HG02943 (cell line): ENCODE results near the gene GOLGA6L10.
"Not testable (repeated sequence)": the region's sequence is repeated elsewhere in the genome, so short reads cannot be mapped to it uniquely, and the experiment has no call there.

Source experiments
- ATAC-seq: cut with Tn5 transposase; IDR thresholded peaks from one replicate; pipeline ENCODE4 v1.9.1; 2021; ENCODE audit warnings: mild to moderate bottlenecking, low read depth, moderate library complexity; ENCODE audit not compliant: unreplicated experiment

Gene GOLGA6L10

GRCh38 chr15:82319522-82320278 lies 29.6 kb downstream of the GOLGA6L10 start:
- ATAC-seq = not testable (repeated sequence)

GRCh38 chr15:82318281-82318680 lies 31.0 kb downstream of the GOLGA6L10 start:
- not testable (repeated sequence) for ATAC-seq

GRCh38 chr15:82317516-82317915 lies 31.8 kb downstream of the GOLGA6L10 start:
- not testable (repeated sequence) for ATAC-seq

GRCh38 chr15:82317091-82317489 lies 32.2 kb downstream of the GOLGA6L10 start:
- ATAC-seq = no peak

GRCh38 chr15:82316247-82317090 lies 32.8 kb downstream of the GOLGA6L10 start:
- not testable (repeated sequence) for ATAC-seq

GRCh38 chr15:82315519-82316246 lies 33.6 kb downstream of the GOLGA6L10 start:
- ATAC-seq = no peak

GRCh38 chr15:82314769-82315518 lies 34.3 kb downstream of the GOLGA6L10 start:
- ATAC-seq = no peak

- not testable (repeated sequence) for ATAC-seq
Measured at GRCh38 chr15:82313951-82314768, 35.1 kb downstream of the GOLGA6L10 start.

- ATAC-seq = no peak
Measured at GRCh38 chr15:82313446-82313845, 35.8 kb downstream of the GOLGA6L10 start.

- no peak for ATAC-seq
Measured at GRCh38 chr15:82312586-82313349, 36.5 kb downstream of the GOLGA6L10 start.

- ATAC-seq = not testable (repeated sequence)
Measured at GRCh38 chr15:82311321-82311720, 38.0 kb downstream of the GOLGA6L10 start.

- ATAC-seq = no peak
Measured at GRCh38 chr15:82309802-82310201, 39.5 kb downstream of the GOLGA6L10 start.

- no peak for ATAC-seq
Measured at GRCh38 chr15:82307714-82308081, 41.6 kb downstream of the GOLGA6L10 start.

- ATAC-seq = no peak
Measured at GRCh38 chr15:82306791-82307713, 42.2 kb downstream of the GOLGA6L10 start.

GRCh38 chr15:82305621-82306048 lies 43.6 kb downstream of the GOLGA6L10 start:
- ATAC-seq = no peak

- no peak for ATAC-seq
Measured at GRCh38 chr15:82304778-82305090, 44.5 kb downstream of the GOLGA6L10 start.

- ATAC-seq = no peak
Measured at GRCh38 chr15:82303956-82304777, 45.1 kb downstream of the GOLGA6L10 start.
